Activated naive CD8-positive, alpha-beta T cell treated with anti-CD3 and anti-CD28 coated beads, Interleukin-2, amount 10 ng/mL, durations not matched to agents 7 days and 5 days (primary cell): ENCODE data around the gene MMAB. TPM values are rescaled to one million over a fixed set of nuclear protein-coding genes. Genes with fewer than 3 reads are reported as not detected.

ENCODE experiments used
- ATAC-seq: fragments of 150-1000 bp; cut with Tn5 transposase; one replicate; pipeline ENCODE4 v1.10.0; 2021; ENCODE audit warnings: low read depth, moderate library complexity
- POLR2A ChIA-PET: fragments of 350-600 bp; sonication (Branson Sonifier 250); formaldehyde crosslinking; loops from one replicate; lab custom pipeline; 2021; ENCODE audit warnings: antibody characterized with exemption; lab: Charles Lee
- DNase-seq: peaks from one replicate; pipeline ENCODE4 v3.0.0; 2021
- H3K27ac Mint-ChIP-seq: one replicate; pipeline ENCODE4 v1.8.0; 2022; ENCODE audit warnings: mild to moderate bottlenecking, mixed read lengths
- H3K27me3 Mint-ChIP-seq: one replicate; pipeline ENCODE4 v1.8.0; 2022; ENCODE audit warnings: mild to moderate bottlenecking, moderate library complexity, mixed read lengths
- H3K36me3 Mint-ChIP-seq: one replicate; pipeline ENCODE4 v1.8.0; 2021; ENCODE audit warnings: mild to moderate bottlenecking, mixed read lengths
- H3K4me1 Mint-ChIP-seq: one replicate; pipeline ENCODE4 v1.8.0; 2021; ENCODE audit warnings: mixed read lengths
- H3K4me3 Mint-ChIP-seq: one replicate; pipeline ENCODE4 v1.8.0; 2022; ENCODE audit warnings: mild to moderate bottlenecking, moderate library complexity, mixed read lengths
- H3K9me3 Mint-ChIP-seq: one replicate; pipeline ENCODE4 v1.8.0; 2021; ENCODE audit warnings: mixed read lengths
- total RNA-seq, 2 experiments: library from RNA; stranded (reverse); gene quantifications; one replicate each; pipeline ENCODE4 v1.2.3, GENCODE V29; 2021

The MMAB gene
- total RNA-seq, 2 experiments from 2014 or later: 31.8 to 32.4 TPM

DNA sequence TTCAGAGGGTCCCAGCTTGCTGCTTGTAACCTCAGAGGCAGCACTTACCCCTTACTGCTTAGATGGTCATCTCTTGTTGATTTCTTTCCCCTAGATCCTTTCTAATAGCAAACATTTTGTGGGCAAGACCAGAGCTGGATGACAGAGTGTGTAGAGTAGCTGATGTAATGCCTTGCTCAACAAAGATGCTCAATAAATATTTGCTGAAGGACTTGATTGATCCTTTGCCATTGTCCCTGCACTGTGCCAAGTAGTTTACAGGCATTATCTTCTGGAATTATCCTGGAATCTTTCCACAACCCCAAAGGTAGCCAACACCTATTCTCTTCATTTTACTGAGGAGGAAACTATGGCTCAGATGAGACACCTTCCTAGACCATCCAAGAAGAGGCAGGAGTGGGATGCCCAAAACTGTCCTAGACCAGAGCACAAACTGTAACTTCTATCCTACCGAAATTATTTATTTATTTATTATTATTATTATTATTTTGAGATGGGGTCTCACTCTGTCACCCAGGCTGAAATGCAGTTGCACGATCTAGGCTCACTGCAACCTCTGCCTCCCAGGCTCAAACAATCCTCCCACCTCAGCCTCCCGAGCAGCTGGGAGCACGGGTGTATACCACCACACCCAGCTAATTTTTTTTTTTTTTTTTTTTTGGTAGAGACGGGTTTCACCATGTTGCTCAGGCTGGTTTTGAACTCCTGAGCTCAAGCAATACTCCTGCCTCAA is 1.4 kb downstream of the MMAB start:
- Mint-ChIP-seq H3K36me3 (peaks cover 8% of the 10 kb centered on the region), H3K4me3 (peak overlapping the region; percentile 92), H3K9me3 (no peaks in the 10 kb centered on the region), H3K27ac (peak overlapping the region; percentile 57), H3K4me1 (peaks cover 25% of the 10 kb centered on the region), H3K27me3 (no peaks in the 10 kb centered on the region)
- POLR2A ChIA-PET: interaction anchor here (0.6 kb wide), 1 partner anchor 141 kb away, joined by 3 read pairs; no protein-coding TSS in a partner anchor
- ATAC-seq: no peak
- DNase-seq: no peak

GRCh38 chr12:109568486-109568885 is 4.8 kb downstream of the MMAB start:
- DNase-seq (no peak), ATAC-seq (no peak)
- H3K4me3 Mint-ChIP-seq: no peak overlapping the region
- peaks cover 14% of the 10 kb centered on the region for H3K4me1 Mint-ChIP-seq
- H3K9me3 Mint-ChIP-seq: no peaks in the 10 kb centered on the region
- POLR2A ChIA-PET: no interaction called here
- peaks cover 8% of the 10 kb centered on the region for H3K36me3 Mint-ChIP-seq
- no peak overlapping the region for H3K27ac Mint-ChIP-seq
- no peaks in the 10 kb centered on the region for H3K27me3 Mint-ChIP-seq

- Mint-ChIP-seq H3K9me3 (no peaks in the 10 kb centered on the region), H3K27ac (no peak overlapping the region)
These were observed 5.3 kb downstream of the MMAB start for GRCh38 chr12:109567967-109568366.

DNA sequence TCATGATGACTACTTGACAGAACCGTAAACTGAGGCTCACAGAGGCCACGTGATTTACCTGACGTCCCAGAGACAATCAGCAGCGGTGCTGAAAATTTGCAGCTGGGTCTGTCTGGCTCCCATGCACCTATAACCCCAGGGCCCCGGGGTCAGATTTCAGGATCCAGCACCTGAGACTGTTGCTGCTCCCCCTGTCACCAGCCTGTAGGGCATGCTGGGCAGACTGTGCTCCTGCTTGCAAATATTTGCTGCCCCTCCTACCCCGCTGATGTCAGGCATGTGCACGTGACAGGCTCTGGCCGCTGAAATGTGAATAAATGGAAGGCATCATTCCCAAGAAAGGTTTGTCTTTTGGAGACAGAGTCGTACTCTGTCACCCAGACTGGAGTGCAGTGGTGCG is 6.0 kb downstream of the MMAB start:
- Mint-ChIP-seq H3K27ac (no peak overlapping the region), H3K4me3 (no peak overlapping the region), H3K36me3 (peaks cover 9% of the 10 kb centered on the region), H3K9me3 (peaks cover 3% of the 10 kb centered on the region), H3K4me1 (peaks cover 7% of the 10 kb centered on the region), H3K27me3 (no peaks in the 10 kb centered on the region)
- ATAC-seq (no peak), DNase-seq (no peak)
- POLR2A ChIA-PET: no interaction called here

More at GRCh38 chr12:109567967-109568366, 5.3 kb downstream of the MMAB start:
- peaks cover 7% of the 10 kb centered on the region for H3K36me3 Mint-ChIP-seq
- no peaks in the 10 kb centered on the region for H3K27me3 Mint-ChIP-seq
- POLR2A ChIA-PET: no interaction called here
- no peak for ATAC-seq
- no peak overlapping the region for H3K4me3 Mint-ChIP-seq
- no peak for DNase-seq
- H3K4me1 Mint-ChIP-seq: peaks cover 13% of the 10 kb centered on the region

DNA sequence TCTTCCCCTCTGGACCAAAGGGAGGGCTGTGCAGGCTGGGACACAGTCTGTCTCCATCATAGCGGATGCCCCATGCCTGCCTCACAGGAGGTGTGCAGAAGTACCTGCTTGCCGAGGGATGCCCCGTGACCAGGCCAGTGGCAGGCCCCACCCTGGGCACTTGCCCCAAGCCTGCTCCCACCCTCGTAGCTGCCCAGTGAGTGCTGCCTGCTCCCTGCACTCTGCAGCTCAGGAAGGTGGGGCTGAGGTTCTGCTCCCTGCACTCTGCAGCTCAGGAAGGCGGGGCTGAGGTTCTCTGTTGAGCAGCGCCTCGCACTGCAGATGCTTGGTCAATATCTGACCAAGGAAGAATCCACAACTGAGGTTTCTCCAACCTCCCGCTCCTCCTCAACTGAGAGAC is 6.9 kb downstream of the MMAB start:
- no peak overlapping the region for H3K4me3 Mint-ChIP-seq
- peaks cover 17% of the 10 kb centered on the region for H3K36me3 Mint-ChIP-seq
- DNase-seq: no peak
- H3K4me1 Mint-ChIP-seq: peaks cover 4% of the 10 kb centered on the region
- POLR2A ChIA-PET: no interaction called here
- H3K9me3 Mint-ChIP-seq: peaks cover 9% of the 10 kb centered on the region
- no peak for ATAC-seq
- H3K27me3 Mint-ChIP-seq: no peaks in the 10 kb centered on the region
- no peak overlapping the region for H3K27ac Mint-ChIP-seq

GRCh38 chr12:109563291-109564284 is 9.7 kb downstream of the MMAB start:
- peaks cover 9% of the 10 kb centered on the region for H3K9me3 Mint-ChIP-seq
- no peak overlapping the region for H3K27ac Mint-ChIP-seq
- ATAC-seq: no peak
- no peak for DNase-seq
- no peaks in the 10 kb centered on the region for H3K4me1 Mint-ChIP-seq
- peaks cover 15% of the 10 kb centered on the region for H3K36me3 Mint-ChIP-seq
- POLR2A ChIA-PET: interaction anchor here (0.5 kb wide), 1 partner anchor 409 kb away, joined by 3 read pairs; no protein-coding TSS in a partner anchor
- H3K4me3 Mint-ChIP-seq: no peak overlapping the region
- H3K27me3 Mint-ChIP-seq: no peaks in the 10 kb centered on the region

- no peaks in the 10 kb centered on the region for H3K27me3 Mint-ChIP-seq
- no peaks in the 10 kb centered on the region for H3K4me1 Mint-ChIP-seq
- H3K4me3 Mint-ChIP-seq: no peak overlapping the region
- no peak overlapping the region for H3K27ac Mint-ChIP-seq
- DNase-seq (no peak), ATAC-seq (no peak)
- H3K9me3 Mint-ChIP-seq: peaks cover 9% of the 10 kb centered on the region
- H3K36me3 Mint-ChIP-seq: peaks cover 15% of the 10 kb centered on the region
- POLR2A ChIA-PET: interaction anchor here (0.5 kb wide), 1 partner anchor 408 kb away, joined by 3 read pairs; no protein-coding TSS in a partner anchor
These were observed 10.4 kb downstream of the MMAB start for GRCh38 chr12:109562871-109563270.

DNA sequence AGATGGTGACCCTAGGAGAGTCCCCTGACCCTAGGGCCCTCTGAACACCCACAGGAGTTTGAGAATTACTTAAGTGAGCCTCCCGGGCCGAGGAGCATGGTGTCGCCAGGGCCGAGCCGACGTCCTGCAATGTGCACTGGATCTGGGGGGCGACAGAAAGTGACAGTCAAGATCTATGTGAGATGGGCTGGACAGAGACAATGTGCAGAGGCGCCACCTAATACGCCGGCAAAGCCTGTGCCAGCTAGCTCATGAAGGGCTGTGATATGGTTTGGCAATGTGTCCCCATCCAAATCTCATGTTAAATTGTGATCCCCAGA is 11.6 kb downstream of the MMAB start:
- Mint-ChIP-seq H3K27ac (no peak overlapping the region), H3K4me3 (no peak overlapping the region), H3K36me3 (peaks cover 15% of the 10 kb centered on the region), H3K27me3 (no peaks in the 10 kb centered on the region), H3K4me1 (no peaks in the 10 kb centered on the region), H3K9me3 (peaks cover 9% of the 10 kb centered on the region)
- DNase-seq (no peak), ATAC-seq (no peak)
- POLR2A ChIA-PET: interaction anchor here (1.3 kb wide), 1 partner anchor 14 kb away, joined by 3 read pairs; no protein-coding TSS in a partner anchor

DNA sequence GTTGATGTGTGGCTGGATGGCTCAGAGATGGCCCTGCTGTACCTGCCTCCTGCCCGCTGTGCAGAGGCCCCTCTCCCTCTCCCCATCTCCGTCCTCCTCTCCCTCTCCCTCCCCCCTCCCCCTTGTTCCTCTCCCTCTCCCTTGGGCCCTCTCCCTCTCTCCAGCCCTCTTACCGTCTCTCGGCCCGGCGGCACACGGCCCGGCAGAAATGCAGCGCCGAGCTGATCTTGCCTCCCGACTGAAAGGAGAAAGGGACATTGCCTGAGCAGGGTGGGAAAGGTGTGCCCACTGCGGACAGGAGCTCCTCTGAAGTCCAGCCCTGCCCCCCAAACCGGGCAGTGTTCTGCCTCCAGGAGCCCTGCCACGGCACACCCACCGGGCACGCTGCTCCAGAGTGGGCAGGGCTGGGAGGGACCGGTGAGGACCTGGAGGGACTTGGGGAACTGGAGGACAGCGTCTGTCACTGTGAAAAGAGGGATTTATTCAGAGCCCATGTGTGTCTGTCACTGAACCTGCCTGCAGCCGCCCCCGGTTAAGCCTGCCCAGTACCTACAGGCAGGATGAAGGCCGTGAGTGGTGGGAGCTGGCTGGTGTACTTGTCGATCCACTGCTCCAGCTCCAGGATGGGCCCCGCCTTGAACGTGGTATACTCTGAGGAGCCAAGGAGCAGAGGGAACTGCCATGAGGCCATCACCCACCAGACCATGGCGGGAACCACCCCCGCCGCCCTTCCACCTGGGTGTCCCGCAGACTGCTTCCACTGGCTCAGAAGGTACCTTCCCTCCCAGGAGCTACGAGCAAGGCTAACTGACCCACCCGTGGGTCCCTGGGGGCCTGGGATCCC is 12.2 kb downstream of the MMAB start:
- POLR2A ChIA-PET: interaction anchor here (1.3 kb wide), 1 partner anchor 15 kb away, joined by 3 read pairs; no protein-coding TSS in a partner anchor
- Mint-ChIP-seq H3K27me3 (no peaks in the 10 kb centered on the region), H3K36me3 (peaks cover 15% of the 10 kb centered on the region)

DNA sequence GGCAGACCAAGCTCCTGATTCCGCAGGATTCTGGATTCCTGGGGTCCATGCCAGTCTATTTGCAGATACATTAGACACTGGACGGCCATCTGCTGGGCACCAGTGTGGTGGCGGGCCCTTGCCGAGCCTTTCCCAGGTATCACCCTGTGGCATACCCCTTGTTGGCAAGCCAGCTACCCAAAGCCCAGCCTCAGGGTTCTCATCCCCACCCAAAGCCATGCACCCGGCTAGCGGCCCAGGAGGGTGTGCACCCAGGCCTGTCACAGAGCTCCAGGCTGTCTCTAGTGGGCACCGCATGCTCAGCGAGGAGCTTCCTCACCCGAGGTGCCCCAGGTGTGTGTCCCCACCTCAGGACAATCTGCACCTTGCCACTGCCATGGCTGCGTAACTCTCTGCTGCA is 13.7 kb downstream of the MMAB start:
- Mint-ChIP-seq H3K36me3 (peaks cover 15% of the 10 kb centered on the region), H3K4me1 (no peaks in the 10 kb centered on the region), H3K4me3 (no peak overlapping the region), H3K27ac (no peak overlapping the region), H3K9me3 (peaks cover 9% of the 10 kb centered on the region), H3K27me3 (no peaks in the 10 kb centered on the region)
- no peak for ATAC-seq
- POLR2A ChIA-PET: no interaction called here
- no peak for DNase-seq

More for the DNA sequence above, 12.2 kb downstream of the MMAB start:
- DNase-seq (no peak), ATAC-seq (no peak)
- H3K27ac Mint-ChIP-seq: no peak overlapping the region
- H3K4me1 Mint-ChIP-seq: no peaks in the 10 kb centered on the region
- H3K9me3 Mint-ChIP-seq: peaks cover 9% of the 10 kb centered on the region
- H3K4me3 Mint-ChIP-seq: no peak overlapping the region

DNA sequence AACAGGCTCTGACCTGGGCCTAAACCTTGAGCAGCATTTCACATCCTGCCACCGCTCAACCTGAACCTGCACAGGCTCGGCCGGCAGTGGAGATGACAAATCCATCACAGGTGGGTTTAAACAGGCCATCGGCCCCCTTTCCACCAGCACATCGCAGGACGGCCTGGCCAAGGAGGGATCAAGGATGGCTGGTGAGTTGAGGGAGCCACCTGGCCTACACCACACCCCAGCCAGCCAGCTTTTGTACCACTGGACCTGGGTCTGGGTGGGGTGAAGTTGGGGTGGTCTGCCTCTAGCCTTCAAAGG is 14.2 kb downstream of the MMAB start:
- Mint-ChIP-seq H3K27me3 (no peaks in the 10 kb centered on the region), H3K4me1 (no peaks in the 10 kb centered on the region), H3K4me3 (no peak overlapping the region), H3K9me3 (peaks cover 9% of the 10 kb centered on the region), H3K27ac (no peak overlapping the region), H3K36me3 (peaks cover 15% of the 10 kb centered on the region)
- DNase-seq (no peak), ATAC-seq (no peak)
- POLR2A ChIA-PET: no interaction called here

DNA sequence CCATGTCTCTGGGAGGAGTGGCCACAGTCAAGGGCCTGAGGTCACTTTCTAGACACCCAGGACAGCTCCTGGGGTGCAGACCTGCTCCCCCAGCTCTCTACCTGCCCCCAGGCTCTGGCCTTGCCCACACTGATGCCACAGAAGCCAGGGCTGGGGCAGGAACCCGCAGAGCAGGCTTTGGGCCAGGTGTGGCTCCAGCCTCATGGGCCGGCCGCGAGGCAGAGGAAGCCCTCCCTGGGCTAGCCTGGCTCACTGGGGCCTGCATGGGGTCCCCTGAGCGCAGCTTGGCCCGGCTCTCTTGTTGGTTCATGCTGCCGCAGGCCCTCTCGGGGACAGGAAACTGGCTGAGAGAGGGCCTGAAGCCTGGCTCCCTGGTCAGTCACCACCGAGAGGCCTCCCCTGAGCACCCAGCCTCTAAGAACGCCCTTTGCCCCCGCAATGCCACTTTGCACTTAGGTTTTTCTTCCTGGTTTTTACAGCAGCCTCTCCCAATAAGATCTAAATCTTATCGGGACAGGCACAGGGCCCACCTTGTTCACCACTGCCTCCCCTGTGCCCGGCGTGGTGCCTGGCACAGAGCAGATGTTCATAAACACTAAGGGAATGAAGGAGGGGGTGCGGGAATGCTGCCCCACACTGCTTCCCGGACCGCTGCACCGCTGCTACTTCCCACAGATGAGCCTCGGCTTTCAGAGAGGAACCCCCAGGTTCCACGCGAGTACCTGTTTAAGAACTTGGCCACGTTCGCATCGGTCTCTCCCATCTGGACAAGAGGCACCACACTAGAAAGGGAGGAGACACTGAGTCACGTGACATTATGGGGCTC is 14.7 kb downstream of the MMAB start:
- no peaks in the 10 kb centered on the region for H3K4me1 Mint-ChIP-seq
- H3K27ac Mint-ChIP-seq: no peak overlapping the region
- POLR2A ChIA-PET: no interaction called here
- H3K36me3 Mint-ChIP-seq: peaks cover 12% of the 10 kb centered on the region
- ATAC-seq (no peak), DNase-seq (no peak)
- H3K9me3 Mint-ChIP-seq: peaks cover 9% of the 10 kb centered on the region
- H3K27me3 Mint-ChIP-seq: no peaks in the 10 kb centered on the region
- no peak overlapping the region for H3K4me3 Mint-ChIP-seq
